GM12864 (cell line): ENCODE measurements around the gene PAM.

Source experiments
- DNase-seq: peaks from one replicate; pipeline ENCODE4 v3.0.0-alpha.2; 2011; ENCODE audit warnings: low read depth
- H3K4me3 ChIP-seq: 2 replicates; pipeline ENCODE4 v1.5.1; 2011; ENCODE audit warnings: mild to moderate bottlenecking, low read depth, low read length, control low read depth
- TF ChIP-seq, protein P1 (sequence below): IDR thresholded peaks from 2 replicates; pipeline ENCODE4 v1.5.1; 2011; ENCODE audit warnings: low read depth, mild to moderate bottlenecking, moderate library complexity, low read length, control low read depth, inconsistent platforms; ENCODE audit errors: missing control alignments

The PAM gene

DNA sequence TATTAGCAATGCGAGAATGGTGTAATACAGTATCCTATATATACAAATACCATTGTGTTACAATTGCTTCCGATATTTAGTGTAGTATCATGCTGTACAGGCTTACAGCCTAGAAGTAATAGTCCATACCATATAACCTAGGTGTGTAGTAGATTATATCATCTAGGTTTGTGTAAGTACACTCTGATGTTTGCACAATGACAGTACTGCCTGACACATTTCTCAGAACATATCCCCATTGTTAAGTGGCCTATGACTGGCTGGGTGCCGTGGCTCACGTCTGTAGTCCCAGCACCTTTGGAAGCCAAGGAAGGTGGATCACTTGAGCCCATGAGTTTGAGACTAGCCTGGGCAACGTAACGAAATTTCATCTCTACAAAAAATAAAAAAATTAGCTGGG, 124.6 kb downstream of the PAM start:
- no peak for DNase-seq
- no peak overlapping the region for H3K4me3 ChIP-seq
- TF ChIP-seq, protein P1, sequence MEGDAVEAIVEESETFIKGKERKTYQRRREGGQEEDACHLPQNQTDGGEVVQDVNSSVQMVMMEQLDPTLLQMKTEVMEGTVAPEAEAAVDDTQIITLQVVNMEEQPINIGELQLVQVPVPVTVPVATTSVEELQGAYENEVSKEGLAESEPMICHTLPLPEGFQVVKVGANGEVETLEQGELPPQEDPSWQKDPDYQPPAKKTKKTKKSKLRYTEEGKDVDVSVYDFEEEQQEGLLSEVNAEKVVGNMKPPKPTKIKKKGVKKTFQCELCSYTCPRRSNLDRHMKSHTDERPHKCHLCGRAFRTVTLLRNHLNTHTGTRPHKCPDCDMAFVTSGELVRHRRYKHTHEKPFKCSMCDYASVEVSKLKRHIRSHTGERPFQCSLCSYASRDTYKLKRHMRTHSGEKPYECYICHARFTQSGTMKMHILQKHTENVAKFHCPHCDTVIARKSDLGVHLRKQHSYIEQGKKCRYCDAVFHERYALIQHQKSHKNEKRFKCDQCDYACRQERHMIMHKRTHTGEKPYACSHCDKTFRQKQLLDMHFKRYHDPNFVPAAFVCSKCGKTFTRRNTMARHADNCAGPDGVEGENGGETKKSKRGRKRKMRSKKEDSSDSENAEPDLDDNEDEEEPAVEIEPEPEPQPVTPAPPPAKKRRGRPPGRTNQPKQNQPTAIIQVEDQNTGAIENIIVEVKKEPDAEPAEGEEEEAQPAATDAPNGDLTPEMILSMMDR, result no peak

DNA sequence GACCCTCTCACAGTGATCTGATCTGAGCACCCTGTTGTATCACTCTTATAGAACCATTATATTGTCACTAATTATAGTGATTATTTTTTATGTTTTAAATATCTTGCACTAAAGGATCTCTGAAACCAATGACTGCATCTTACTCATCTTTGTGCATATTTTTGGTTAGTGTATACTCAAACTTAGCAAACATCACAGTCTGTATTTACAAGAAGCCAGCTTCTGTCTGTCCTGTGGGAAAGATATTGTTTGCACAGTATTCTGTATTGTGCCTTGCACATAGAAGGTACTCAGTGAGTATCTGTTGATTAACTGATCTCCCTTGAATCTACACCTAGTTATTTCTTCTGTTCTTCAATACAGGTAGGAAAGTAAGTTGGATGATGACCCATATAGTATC, 131.5 kb downstream of the PAM start:
- no peak overlapping the region for H3K4me3 ChIP-seq
- TF ChIP-seq, protein P1, result no peak
- DNase-seq, result no peak

DNA sequence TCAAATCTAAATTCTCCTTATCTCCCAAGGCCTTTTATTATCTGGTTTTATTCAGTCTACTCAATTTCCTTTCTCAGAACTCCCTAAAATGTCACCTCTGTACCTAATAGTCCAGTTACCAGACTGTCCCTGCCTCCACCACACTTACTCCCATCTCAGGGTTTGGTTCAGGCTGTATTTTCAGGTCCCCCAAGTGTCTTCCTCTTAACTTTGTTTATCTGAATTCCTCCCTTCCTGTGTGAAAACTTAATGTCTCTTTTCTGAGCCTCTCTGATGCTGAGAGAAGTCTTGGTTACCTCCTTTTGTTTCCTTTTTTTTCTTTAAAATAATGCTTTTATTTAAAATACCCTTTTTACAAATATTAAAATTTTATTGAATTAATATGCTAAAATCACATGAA, 133.4 kb downstream of the PAM start:
- no peak overlapping the region for H3K4me3 ChIP-seq
- TF ChIP-seq, protein P1, result no peak
- no peak for DNase-seq

DNA sequence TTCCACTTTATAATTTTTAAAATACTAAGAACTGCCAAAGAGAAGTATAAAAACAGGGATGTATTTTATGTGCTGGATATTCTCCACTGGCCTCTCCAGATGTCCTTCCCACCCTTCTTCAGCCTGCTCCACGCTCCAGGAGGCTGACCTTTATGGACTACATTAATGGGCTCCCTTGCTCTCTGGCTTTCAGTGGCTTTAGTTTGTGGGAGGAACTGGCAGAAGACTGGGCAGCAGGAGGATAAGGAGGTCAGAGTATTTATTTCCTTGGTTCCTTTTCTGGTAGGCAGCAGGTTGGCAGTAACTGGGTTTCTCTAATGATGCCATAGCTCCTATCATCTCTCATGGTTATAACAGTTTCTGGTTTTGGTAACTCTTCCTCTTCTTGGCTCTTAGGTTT, 133.9 kb downstream of the PAM start:
- H3K4me3 ChIP-seq, result no peak overlapping the region
- TF ChIP-seq, protein P1, result no peak
- DNase-seq, result no peak

DNA sequence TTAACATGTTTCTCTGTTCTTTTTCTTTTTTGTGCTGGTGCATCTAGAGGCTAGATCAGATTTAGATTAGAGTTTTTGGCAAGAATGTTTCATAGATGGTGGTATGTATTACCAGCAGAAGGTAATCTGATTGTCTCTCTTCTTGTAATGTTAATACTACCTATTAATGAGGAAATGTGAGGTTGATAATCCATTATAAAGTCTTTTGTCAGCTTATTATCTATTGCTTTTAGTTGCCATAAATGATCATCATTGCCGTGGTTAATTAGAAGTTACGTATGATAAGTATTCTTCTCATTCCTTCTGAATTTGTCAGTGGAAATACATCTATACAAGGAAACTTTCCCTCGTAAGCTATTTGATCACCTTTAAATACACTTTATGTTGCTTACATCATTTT, 135.0 kb downstream of the PAM start:
- TF ChIP-seq, protein P1, result no peak

DNA sequence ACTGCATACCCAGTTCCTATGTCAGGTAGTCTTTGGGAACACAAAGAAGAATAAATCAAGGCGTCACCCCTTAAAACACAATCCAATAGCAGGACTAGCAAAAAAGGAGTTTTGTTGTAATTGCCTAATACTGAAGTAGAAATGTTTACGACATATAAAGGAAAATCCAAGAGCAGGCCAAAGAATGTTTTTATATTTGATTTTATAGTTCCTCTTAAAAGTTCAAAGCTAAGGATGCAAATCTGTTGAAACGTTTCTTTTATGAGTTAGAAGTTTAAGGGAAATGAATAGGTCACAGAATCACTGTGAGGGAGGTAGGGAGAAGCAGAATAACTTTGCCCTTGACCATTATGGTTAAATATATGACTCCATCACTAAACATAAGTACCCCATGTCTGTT, 136.1 kb downstream of the PAM start:
- TF ChIP-seq, protein P1, result no peak
- no peak for DNase-seq
- no peak overlapping the region for H3K4me3 ChIP-seq

More for the DNA sequence above, 135.0 kb downstream of the PAM start:
- DNase-seq, result no peak
- no peak overlapping the region for H3K4me3 ChIP-seq

DNA sequence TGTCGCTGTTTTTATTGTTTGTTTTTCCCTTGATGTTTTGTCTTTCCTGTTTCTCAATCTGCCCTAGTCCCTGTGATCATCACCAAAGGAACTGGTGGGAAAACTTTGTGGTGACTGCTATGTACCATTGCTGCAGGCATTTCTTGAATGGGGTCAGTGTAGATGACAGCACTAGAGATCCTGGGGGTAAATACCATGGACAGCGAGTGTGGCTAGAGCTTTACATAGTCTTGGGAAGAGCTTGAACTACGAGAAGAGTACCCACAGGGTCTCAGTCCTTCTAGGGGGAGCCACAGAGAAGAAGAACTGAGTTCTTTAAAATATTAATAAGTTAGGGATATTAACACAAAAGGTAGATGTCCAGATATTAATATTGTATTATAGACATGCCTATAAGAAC, 138.8 kb downstream of the PAM start:
- no peak for DNase-seq
- TF ChIP-seq, protein P1, result no peak
- H3K4me3 ChIP-seq, result no peak overlapping the region
